Stimulated activated CD4-positive, alpha-beta T cell treated with anti-CD3 and anti-CD28 coated beads, Interleukin-4, amount 100 ng/mL, for 24 hours (primary cell): ENCODE measurements around the gene B4GALT4.
A peak's percentile ranks its signal among the peaks of the same experiment; 100 is the strongest.

Experiments
- DNase-seq: peaks from one replicate; pipeline ENCODE4 v3.0.0-alpha.2; 2020

Gene B4GALT4

DNA sequence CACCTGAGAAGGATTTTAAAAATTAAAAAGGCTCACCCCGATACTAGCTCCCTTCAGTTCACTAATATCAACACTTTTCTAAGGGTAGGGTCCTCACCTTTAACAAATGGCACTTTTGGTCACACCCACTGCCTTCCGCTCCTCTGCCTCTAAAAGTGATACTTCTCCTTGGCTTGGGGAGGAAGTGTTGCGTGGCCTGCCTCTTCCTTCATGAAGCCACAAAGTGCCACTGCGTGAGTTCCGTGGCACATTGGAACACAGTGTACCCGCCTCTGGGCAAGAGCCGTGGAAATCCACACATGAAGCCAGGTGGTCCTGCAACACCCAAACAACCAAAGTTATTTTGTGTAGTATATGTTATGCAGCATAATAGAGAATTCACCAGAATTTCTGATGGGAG lies 3.9 kb downstream of the B4GALT4 start:
- DNase-seq, result peak; percentile 14

GRCh38 chr3:119235151-119235550 lies 5.5 kb downstream of the B4GALT4 start:
- DNase-seq, result no peak

DNA sequence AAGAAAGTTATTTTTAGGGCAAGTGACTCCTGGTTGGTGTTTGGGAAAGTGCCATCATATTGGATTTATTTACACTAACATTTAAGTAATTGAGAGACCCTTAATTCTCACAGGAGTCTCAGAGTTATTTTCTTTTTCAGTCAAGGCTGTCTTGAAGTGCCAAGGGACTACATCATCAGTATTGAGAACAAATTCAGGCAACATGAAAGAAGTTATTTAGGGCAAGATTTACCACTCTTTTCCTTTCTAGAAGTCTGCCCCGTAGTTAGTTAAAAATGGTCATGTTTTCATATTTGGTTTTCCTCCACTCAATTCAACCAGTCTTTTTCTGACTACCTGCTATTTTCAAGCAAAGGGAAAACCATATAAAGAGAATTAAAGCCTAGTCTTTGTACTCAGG lies 6.1 kb downstream of the B4GALT4 start:
- no peak for DNase-seq

DNA sequence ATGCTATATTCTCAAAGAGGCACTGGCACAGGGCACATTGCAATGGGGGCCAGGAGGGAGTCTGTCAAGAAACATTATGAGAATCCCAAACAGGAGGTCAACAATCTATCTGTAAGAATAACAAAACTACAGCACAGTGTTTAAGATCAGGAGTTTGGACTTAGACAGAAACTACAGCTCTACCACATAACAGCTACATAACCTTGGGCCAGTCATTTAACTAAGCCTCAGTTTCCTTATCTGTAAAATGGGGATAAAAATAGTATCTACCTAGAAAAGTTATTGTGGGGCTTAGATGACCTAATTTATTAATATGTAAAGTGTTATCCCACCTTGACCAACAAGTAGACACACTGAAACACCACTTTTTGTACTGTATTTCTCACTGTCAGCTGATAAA lies 9.9 kb downstream of the B4GALT4 start:
- DNase-seq, result no peak

DNA sequence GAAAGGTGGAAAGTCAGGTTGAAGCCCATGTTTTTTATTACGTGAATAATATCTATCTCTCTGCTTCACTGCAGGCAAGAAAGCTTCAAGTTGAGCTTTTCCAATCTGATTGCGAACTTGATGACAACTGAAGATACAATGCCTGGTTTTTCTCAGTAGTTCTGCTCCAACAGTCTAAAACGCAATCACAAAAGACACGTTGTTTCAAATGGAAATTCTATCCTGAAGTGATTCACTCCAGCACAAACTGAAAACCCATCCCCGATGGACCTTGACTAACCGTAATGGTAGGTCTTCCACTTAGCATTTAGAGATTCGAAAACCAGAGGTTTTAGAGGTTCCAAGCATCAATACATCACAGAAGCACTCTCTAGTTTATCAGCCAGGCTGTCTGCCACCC lies 10.6 kb downstream of the B4GALT4 start:
- DNase-seq, result no peak

- DNase-seq, result no peak
These were observed 11.5 kb downstream of the B4GALT4 start for GRCh38 chr3:119229190-119229589.

DNA sequence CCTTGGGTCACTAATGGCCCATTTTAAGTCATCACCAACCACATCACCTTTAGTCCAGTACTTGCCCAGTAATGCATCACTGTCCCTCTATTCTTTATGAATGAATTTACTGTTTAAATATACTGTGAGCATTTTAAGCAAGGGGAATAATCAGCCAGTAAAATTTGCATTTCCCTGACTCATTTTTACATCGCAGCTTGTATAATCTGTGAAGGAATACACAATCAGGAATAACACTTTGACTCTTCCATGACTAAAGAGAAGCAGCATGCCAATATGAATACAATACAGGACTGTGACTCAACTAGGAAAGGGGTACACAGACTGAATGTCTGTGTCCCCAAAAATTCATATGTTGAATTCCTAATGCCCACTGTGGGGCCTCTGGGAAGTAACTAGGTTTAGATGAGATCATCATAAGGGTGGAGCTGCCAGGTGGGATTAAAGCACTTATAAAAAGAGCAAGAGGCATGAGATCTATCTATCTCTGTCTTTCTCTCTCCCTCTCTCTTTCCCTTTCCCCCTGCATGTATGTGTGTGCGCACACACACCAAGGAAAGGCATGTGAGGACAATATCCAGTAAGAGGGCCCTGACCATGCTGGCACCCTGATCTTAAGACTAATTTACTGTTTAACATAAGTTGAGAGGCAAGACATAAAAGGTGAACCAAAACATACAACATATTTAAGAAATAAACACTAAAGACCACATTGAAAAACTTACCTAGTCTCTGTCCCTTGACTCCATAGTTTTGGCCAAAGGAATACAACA lies 12.1 kb downstream of the B4GALT4 start:
- DNase-seq, result no peak

- DNase-seq, result no peak
These were observed 13.4 kb downstream of the B4GALT4 start for GRCh38 chr3:119227070-119227850.

- DNase-seq, result no peak
These were observed 15.6 kb downstream of the B4GALT4 start for GRCh38 chr3:119225121-119225520.

DNA sequence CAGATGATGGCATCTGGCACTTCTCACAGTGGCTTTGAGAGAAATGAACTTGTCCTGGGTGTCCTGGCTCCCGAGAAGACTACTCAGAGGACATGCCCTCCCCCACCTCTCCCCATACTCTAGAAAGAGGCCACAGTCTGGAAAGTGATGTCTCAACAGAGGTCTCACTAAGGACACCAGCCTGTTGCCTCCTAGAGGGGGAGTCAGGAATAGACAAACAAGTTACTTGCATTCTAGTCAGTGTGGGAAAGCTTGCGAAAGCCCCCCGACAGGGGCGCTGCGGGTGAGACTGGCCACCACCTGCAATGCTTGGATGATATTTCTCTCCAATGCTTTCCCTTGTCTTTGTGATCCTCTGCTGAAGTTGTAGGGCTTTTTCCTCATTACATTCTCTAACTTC lies 17.2 kb downstream of the B4GALT4 start:
- DNase-seq, result no peak

DNA sequence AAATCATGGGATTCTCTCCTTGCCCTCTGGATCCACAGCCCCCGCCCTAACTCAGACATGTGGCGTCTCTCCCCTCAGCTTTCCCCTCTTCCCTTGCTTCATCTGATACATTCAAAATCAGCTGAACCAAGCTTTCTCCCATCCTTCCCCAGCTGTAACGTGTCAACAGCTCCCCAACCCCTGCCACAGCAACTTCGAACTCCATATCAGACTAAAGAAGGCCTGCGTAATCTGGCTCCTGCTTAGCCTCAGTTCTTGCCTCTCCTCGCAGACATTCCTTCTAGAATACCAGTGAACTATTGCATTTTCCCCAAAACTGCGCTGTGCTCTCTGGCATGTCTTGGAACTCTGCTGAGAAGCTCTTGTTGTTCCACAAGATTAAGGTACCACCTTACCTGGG lies 18.3 kb downstream of the B4GALT4 start:
- no peak for DNase-seq

GRCh38 chr3:119221779-119222320 lies 18.8 kb downstream of the B4GALT4 start:
- no peak for DNase-seq

GRCh38 chr3:119220970-119221667 lies 19.6 kb downstream of the B4GALT4 start:
- DNase-seq, result no peak

GRCh38 chr3:119220198-119220597 lies 20.5 kb downstream of the B4GALT4 start:
- DNase-seq, result no peak

DNA sequence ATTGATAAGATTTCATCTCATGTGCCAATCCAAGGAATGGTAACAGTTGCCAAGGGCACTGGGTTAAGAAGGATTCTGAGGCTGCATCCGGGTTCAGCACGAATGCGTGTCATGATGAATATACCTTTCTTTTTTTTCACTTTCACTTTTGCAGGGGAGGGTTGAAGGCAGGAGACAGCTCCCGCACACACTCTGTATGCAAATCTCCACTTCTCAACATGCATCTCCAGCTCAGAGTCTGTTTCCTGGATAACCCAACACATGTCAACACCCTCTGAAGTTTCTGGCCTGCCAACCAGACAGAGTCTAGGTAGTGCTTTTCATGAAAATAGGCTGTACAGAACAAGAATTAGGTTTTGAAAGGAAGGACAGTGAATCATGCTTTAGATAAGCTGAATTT lies 21.6 kb downstream of the B4GALT4 start:
- DNase-seq, result peak; percentile 26

DNA sequence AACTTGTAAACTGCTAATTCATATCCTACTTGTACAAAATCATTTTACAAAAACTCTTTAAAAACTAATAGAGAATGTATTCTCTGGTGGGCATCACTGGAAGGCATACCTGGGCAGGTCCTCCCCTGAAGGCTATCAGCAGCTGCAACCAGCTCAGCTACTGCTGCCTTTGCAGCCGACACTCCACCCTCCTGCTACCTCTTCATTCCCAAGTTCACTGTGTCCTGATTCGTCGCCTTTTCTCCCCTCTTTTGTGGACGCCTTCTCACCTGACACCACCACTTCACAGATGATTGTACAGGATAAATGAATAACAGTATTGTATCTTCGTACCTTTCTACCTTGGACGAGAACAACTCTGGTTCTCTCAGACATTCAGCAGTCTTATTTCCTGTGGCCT lies 28.9 kb downstream of the B4GALT4 start:
- DNase-seq, result no peak

DNA sequence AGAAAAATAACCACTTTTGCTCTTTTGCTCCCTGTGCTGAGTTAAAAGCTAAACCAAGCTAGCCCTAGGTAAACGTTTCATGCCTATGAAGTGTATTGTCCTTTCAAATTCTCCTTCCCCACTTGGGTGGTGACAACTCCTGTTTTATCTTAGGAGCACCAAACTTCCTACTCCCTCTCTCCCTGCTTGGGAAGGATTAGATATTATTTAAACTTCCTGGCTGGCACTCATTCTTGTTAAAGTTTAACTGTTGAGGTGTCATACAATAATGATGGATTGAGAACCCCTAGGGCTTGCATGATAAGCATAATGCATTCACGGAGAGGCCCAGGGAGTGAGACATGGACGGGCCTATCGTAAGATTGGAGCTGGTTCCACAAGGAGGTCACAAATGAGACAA lies 29.5 kb downstream of the B4GALT4 start:
- no peak for DNase-seq

DNA sequence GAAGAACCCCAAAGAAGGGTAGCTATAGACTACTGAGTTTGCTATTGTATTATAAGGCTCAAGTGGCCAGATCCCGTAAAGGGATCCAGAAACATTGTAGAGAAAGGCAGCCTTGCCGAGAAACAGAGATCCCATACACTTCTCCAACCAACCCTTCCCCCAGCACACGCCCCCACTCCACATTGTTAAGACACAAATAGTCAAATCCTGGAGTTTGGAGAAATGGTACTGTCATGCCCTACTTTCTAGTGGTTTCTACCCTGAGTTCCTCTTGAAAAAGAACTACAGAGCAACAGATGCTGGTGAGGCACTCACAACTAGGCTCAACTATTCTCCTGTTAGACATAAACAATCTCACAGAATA lies 33.2 kb downstream of the B4GALT4 start:
- no peak for DNase-seq

DNA sequence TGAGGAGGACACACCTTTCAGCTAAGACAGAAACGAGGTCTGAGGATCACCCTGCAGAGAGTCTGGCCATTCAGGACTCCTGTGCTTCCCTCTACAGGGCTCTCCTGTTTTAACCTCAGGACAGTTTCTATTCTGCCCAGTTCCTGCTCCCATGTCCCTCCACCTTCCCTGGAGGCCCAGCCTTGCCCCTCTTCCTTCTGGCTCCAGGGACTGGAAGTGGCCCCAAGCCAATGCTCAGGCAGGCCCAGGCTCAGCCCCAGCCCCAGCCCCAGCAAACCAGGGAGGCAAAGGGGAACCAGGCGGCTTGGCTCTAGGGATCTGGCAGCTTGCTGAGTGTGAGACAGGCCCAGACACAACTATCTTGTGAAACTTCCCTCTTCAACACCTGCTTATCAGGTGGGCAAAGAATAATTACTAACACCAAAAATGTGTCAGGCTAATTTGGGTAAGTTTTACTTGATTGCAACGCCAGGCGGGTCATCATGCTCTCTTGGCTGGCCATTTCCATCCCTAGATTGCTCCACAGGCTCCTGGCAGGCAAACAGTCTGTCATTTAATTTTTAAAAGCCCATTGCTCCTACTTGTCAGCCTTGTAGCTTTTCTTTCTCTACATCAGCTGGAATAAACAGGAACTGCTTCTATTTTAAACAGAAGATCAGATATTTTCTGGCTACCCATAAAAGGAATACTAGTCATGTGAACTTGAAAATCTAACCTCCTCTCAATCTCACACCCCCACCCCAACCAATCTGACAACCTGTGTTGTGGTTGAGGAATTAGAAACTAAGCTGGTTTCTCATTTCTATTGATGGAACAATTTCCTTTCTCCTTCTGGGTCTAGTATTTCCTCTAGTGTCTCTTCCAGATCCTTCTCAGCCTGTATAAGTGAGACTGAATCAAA lies 33.8 kb downstream of the B4GALT4 start:
- no peak for DNase-seq

DNA sequence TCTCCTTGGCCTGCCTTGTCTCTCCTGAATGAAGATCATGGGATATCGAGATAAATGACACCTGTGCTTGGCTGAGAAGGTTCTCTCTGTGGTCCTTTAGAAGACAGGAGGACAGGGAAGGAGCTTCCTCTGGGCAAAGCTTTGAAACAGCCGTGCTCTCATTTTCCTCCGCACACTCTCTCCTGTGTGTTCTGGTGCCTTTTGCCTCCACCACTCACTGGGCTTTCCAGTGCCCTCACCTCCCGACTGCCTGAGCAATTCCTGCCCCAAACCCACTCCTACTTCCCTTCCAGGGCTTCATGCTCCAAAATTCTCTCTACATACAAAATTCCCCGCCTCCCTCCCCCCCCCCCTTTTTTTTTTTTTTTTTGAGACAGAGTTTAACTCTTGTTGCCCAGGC lies 35.0 kb downstream of the B4GALT4 start:
- no peak for DNase-seq

DNA sequence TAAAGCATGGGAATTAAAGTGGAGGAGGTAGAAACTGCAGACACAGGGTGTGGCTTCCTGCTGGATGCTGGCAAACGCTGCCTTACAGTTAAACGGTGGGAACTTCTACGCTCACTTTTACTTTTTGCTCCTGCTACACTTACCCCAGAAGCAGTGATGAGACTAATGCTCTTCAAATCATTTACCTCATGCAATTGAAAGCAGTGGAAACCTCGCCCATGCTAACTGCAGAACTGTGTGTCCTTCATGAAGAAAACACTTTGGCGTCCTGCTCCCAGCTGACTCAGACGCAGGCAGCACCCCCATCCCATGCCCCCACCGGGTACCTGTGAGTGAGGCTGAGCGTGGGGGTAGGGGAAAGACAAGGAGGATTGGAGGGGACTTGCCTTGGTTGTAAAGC lies 35.5 kb downstream of the B4GALT4 start:
- DNase-seq, result no peak

DNA sequence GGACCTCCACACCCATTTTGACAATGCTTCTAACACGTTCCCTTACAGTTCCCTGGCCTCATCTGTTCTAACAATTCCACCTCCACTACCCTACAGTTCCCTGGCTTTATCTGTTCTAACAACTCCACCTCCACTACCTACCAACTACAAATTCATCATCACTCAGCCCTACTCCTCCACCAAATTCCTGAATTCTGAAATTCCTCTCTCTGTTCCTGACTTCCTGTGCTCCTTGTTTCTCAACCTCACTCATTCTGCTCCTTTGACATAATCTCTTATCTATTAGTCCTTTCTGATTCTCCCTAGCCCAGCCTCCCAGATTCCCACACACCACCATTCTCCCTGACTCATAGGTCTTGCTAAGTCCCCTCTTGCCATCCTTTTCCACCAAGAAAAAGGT lies 44.8 kb downstream of the B4GALT4 start:
- no peak for DNase-seq

DNA sequence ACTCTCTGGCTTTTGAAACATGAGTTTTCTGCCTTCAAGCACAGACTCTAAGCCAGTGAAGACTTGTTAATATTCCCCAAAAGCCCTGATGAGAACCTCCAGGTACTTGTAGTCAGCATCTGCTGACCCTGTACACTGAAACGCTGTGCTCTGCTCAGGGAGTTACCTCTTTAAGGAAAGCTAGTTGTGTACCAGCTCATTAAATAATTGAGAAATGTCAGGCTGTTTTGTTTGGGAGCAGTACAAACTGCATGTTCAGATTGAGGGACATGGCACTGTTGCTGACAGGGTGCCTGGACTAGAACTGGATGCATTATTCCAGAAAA lies 45.6 kb downstream of the B4GALT4 start:
- DNase-seq, result no peak
